GM12878 (cell line): ENCODE measurements around the gene IPCEF1. TPM values are rescaled to one million over a fixed set of nuclear protein-coding genes. Genes with fewer than 3 reads are reported as not detected.

Source experiments
- ATAC-seq: fragments of 200-7000 bp; cut with Tn5 transposase; 3 replicates; pipeline ENCODE4 v1.9.1; 2020; ENCODE audit warnings: mild to moderate bottlenecking, moderate library complexity
- BruUV-seq: library from RNA; stranded (reverse); fragments of 400-500 nt; replicated peaks from 2 replicates; lab custom pipeline; 2021; lab: Mats Ljungman, UMichigan
- CTCF ChIA-PET: fragments of 300-600 bp; sonication (Branson Sonifier 250); formaldehyde crosslinking; extraction: SDS; loops from one replicate; lab custom pipeline; 2021; ENCODE audit warnings: inconsistent platforms; lab: Yijun Ruan, JAX
- POLR2A ChIA-PET: fragments of 350-600 bp; formaldehyde crosslinking; extraction: SDS; loops from one replicate; lab custom pipeline; 2021; ENCODE audit warnings: inconsistent platforms; lab: Charles Lee
- RAD21 ChIA-PET: fragments of 300-600 bp; sonication (Branson Sonifier 250); formaldehyde crosslinking; loops from one replicate; lab custom pipeline; 2023; ENCODE audit warnings: antibody characterized with exemption; ENCODE audit not compliant: unreplicated experiment; lab: Charles Lee
- SMC1A ChIA-PET: fragments of 300-600 bp; sonication (Branson Sonifier 250); formaldehyde crosslinking; loops from one replicate; lab custom pipeline; 2023; ENCODE audit not compliant: unreplicated experiment, uncharacterized antibody; lab: Charles Lee
- DNase-seq: peaks from one replicate; pipeline ENCODE4 v3.0.0-alpha.2; 2011; ENCODE audit warnings: low read depth, low spot score
- FAIRE-seq: peaks from 3 replicates; lab custom pipeline; 2011; peaks lifted over from hg19 to GRCh38; lab: Jason Lieb, UNC
- H2AFZ ChIP-seq: 2 replicates; pipeline ENCODE4 v1.6.0; 2011; ENCODE audit warnings: low read depth, low read length, control low read depth; ENCODE audit not compliant: control insufficient read depth
- H3K27ac ChIP-seq: 2 replicates; pipeline ENCODE4 v1.5.1; 2011; ENCODE audit warnings: control low read depth; ENCODE audit not compliant: control insufficient read depth, insufficient read depth
- H3K27me3 ChIP-seq, 2 experiments: replicated peaks in 1 of 2; 2 replicates each; pipeline versions ENCODE4 v1.6.0 to v1.6.1; 2011; ENCODE audit warnings: low read length in 1 of 2; ENCODE audit not compliant: control insufficient read depth in 2 of 2, insufficient read depth in 2 of 2
- H3K36me3 ChIP-seq, 2 experiments: 2 replicates each; pipeline ENCODE4 v1.5.1; 2011; ENCODE audit warnings: low read length in 1 of 2; ENCODE audit not compliant: control insufficient read depth in 2 of 2, insufficient read depth in 2 of 2
- H3K4me1 ChIP-seq: 2 replicates; pipeline ENCODE4 v1.6.1; 2011; ENCODE audit warnings: mild to moderate bottlenecking, low read length, moderate library complexity, mixed read lengths; ENCODE audit not compliant: control insufficient read depth, insufficient read depth
- H3K4me2 ChIP-seq: 2 replicates; pipeline ENCODE4 v1.6.0; 2011; ENCODE audit warnings: control low read depth; ENCODE audit not compliant: control insufficient read depth, insufficient read depth
- H3K4me3 ChIP-seq: fragments of 200-600 bp; sonication (generic); 2 replicates; pipeline ENCODE4 v1.5.1; 2016
- H3K79me2 ChIP-seq: 2 replicates; pipeline ENCODE4 v1.6.0; 2011; ENCODE audit warnings: low read length; ENCODE audit not compliant: control insufficient read depth, insufficient read depth
- H3K9ac ChIP-seq: 2 replicates; pipeline ENCODE4 v1.8.0; 2011; ENCODE audit warnings: low read length, control low read depth, mixed read lengths; ENCODE audit not compliant: control insufficient read depth, insufficient read depth
- H3K9me3 ChIP-seq: replicated peaks from 3 replicates; pipeline ENCODE4 v1.5.1; 2011; ENCODE audit warnings: mild to moderate bottlenecking, low read length; ENCODE audit not compliant: control insufficient read depth, insufficient read depth
- H4K20me1 ChIP-seq: 2 replicates; pipeline ENCODE4 v1.6.0; 2011; ENCODE audit not compliant: control insufficient read depth, insufficient read depth
- EP300 ChIP-seq, 2 experiments: fragments of 150-350 bp in 1 of 2; IDR thresholded peaks; 2 replicates each; pipeline ENCODE4 v1.6.1; 2011 to 2012; ENCODE audit warnings: low read depth in 2 of 2, low read length in 2 of 2, borderline replicate concordance in 1 of 2, improper control_type of control experiment in 1 of 2, inconsistent platforms in 1 of 2; ENCODE audit not compliant: control insufficient read depth in 1 of 2
- FOS ChIP-seq: IDR thresholded peaks from 3 replicates; pipeline ENCODE4 v1.6.1; 2011; ENCODE audit warnings: borderline replicate concordance; ENCODE audit not compliant: insufficient read length; ENCODE audit errors: extremely low read depth
- GABPA ChIP-seq: IDR thresholded peaks from 2 replicates; pipeline ENCODE4 v1.6.1; 2014; ENCODE audit warnings: antibody characterized with exemption, low read depth, mild to moderate bottlenecking, inconsistent platforms
- HDAC6 ChIP-seq: fragments of 200-600 bp; sonication (generic); IDR thresholded peaks from one replicate; pipeline ENCODE4 v1.8.0; 2017; ENCODE audit warnings: antibody characterized with exemption; ENCODE audit not compliant: unreplicated experiment
- NR2C1 ChIP-seq: fragments of 450-650 bp; IDR thresholded peaks from 2 replicates; pipeline ENCODE4 v1.6.1; 2017; ENCODE audit warnings: antibody characterized with exemption, mild to moderate bottlenecking, moderate library complexity
- RB1 ChIP-seq: fragments of 450-650 bp; formaldehyde crosslinking; IDR thresholded peaks from 2 replicates; pipeline ENCODE4 v1.6.1; 2017; ENCODE audit warnings: mild to moderate bottlenecking, borderline replicate concordance
- RBBP5 ChIP-seq: fragments of 200-600 bp; sonication (generic); conservative IDR thresholded peaks from 2 replicates; pipeline ENCODE4 v1.6.1; 2016
- RUNX3 ChIP-seq: IDR thresholded peaks from 2 replicates; pipeline ENCODE4 v1.6.1; 2012; ENCODE audit warnings: low read length, inconsistent platforms
- SMC3 ChIP-seq: IDR thresholded peaks from 2 replicates; pipeline ENCODE4 v1.6.1; 2011; ENCODE audit warnings: low read length, improper control_type of control experiment, borderline replicate concordance
- TAF1 ChIP-seq: IDR thresholded peaks from 2 replicates; pipeline ENCODE4 v1.6.1; 2011; ENCODE audit warnings: mild to moderate bottlenecking, low read depth, low read length, borderline replicate concordance
- WGBS: methylation state at CpG from one replicate; pipeline ENCODE4 v1.1.6; 2016; ENCODE audit warnings: low lambda C conversion rate; ENCODE audit not compliant: insufficient replicate concordance, insufficient coverage; ENCODE audit errors: missing lambda C conversion rate; 5-methylcytosine and 5-hydroxymethylcytosine counted together
- in situ Hi-C: fragments of 300-500 bp; cut with MboI; formaldehyde crosslinking; loops from 9 replicates; pipeline ENCODE4 v1.14.3; 2018; ENCODE audit warnings: mixed read lengths
- intact Hi-C: fragments of 100-400 bp; cut with micrococcal nuclease; formaldehyde crosslinking; loops from one replicate; pipeline ENCODE4 v1.14.2; 2022; ENCODE audit not compliant: unreplicated experiment
- polyA plus RNA-seq, 11 experiments: library from polyadenylated mRNA; depleted of rRNA in 4 of 11; unstranded in 6 of 11; stranded (reverse) in 5 of 11; fragments of >200 nt; fragmentation: Nextera tagmentation in 4 of 11; fragmentation: Illumina TruSeq in 1 of 11; extraction: Ambion mirVana in 4 of 11; extraction: Trizol in 1 of 11; gene quantifications; 1 replicate in 1 of 11; 2 replicates in 10 of 11; pipeline versions ENCODE4 v1.2.1 to v1.2.3, GENCODE V29; 2011 to 2016; ENCODE audit warnings: inconsistent platforms in 2 of 11, missing spikeins in 2 of 11, low read depth in 1 of 11
- total RNA-seq, 4 experiments: library from RNA; depleted of rRNA in 3 of 4; stranded (reverse); fragments of >200 nt in 3 of 4; fragmentation: Illumina TruSeq in 1 of 4; extraction: Trizol in 1 of 4; gene quantifications; 2 replicates each; pipeline versions ENCODE4 v1.2.1 to v1.2.3, GENCODE V29; 2013 to 2021
- TF ChIP-seq, protein P1 (sequence below): IDR thresholded peaks from 2 replicates; pipeline ENCODE4 v1.6.1; 2011; ENCODE audit warnings: mild to moderate bottlenecking, low read depth, low read length, moderate library complexity; ENCODE audit not compliant: insufficient replicate concordance
- TF ChIP-seq, protein P2 (sequence below): fragments of 450-650 bp; IDR thresholded peaks from 2 replicates; pipeline ENCODE4 v1.6.1; 2016; ENCODE audit warnings: mild to moderate bottlenecking, moderate library complexity, borderline replicate concordance
- TF ChIP-seq, protein P3 (sequence below): fragments of 450-650 bp; IDR thresholded peaks from 2 replicates; pipeline ENCODE4 v1.6.1; 2016; ENCODE audit warnings: mild to moderate bottlenecking

The IPCEF1 gene
- total and polyA plus RNA-seq, 10 of the 15 experiments (the other 5 are each of a cell fraction or from before 2014, with no cell fraction given) = 1.3 to 137 (median 4.2) TPM

DNA sequence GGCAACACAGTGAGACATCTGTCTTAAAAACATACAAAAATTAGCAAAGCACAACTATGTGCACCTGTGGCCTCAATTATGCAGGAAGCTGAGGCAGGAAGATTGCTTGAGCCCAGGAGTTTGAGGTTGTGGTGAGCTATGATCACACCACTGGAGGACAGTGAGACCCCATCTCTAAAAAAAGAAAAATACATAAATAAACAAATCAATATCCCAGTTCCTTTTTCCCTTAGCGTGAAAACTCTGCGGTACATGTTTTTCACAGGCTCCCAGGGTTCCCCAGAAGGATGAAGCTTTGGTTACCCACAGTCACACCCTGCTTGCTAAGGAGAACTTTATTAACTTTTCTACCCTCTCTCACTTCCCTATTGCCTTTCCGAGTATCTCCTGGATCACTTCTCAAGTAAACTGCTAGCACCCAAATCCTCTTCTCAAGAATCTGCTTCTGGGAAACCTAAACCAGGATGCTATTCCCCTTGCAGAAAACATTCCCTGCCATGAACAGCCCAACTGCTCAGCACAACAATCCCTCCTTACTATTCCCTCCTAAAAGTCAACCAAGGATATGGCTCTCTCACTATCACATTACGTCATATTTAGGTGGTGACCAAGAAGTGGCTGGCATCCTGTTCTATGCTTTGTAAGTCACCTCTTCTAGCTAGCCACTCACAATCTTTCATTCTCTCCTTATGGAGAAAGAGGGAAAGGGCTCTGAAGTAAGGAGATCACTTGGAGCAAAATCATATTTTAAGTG, 122.4 kb downstream of the IPCEF1 start:
- peak; percentile 72 for DNase-seq
- no peak overlapping the region for H2AFZ ChIP-seq
- FAIRE-seq = peak; percentile 91
- no peaks in the 10 kb centered on the region for H4K20me1 ChIP-seq
- H3K9ac ChIP-seq = no peak overlapping the region
- ChIA-PET POLR2A (interaction anchor here (0.6 to 2.9 kb wide), 3 partner anchors 11 to 17 kb away, joined by 4 to 17 read pairs (median 4); no protein-coding TSS in a partner anchor), SMC1A (interaction anchor here (0.9 to 10.9 kb wide), 9 partner anchors 11 to 77 kb away, joined by 3 to 152 read pairs (median 6); no protein-coding TSS in a partner anchor), CTCF (interaction anchor here (0.9 to 4.0 kb wide), 8 partner anchors 13 to 77 kb away, joined by 3 to 16 read pairs (median 4); no protein-coding TSS in a partner anchor), RAD21 (interaction anchor here (1.0 to 6.0 kb wide), 5 partner anchors 10 to 68 kb away, joined by 3 to 51 read pairs (median 4); no protein-coding TSS in a partner anchor)
- ATAC-seq = peak; percentile 62
- BruUV-seq = no TSS peak
- 10% methylated on average over 4 of the region's 4 CpGs for WGBS
- no peaks in the 10 kb centered on the region; the same call in 2 of the 3 replicates for H3K9me3 ChIP-seq
- H3K79me2 ChIP-seq = peaks cover 60% of the 10 kb centered on the region
- in situ Hi-C loops = loop anchor here (25.0 kb wide), 1 partner anchor 1247 kb away; the partner anchor contains the start of gene FBXO5
- peak overlapping the region; percentile 28; the same call in 1 of the 2 replicates for H3K4me2 ChIP-seq
- peak overlapping the region; percentile 40 for H3K27ac ChIP-seq
- H3K4me1 ChIP-seq = peaks cover 9% of the 10 kb centered on the region
- intact Hi-C loops = loop anchor here (5.0 kb wide), 2 partner anchors 43 to 77 kb away; no protein-coding TSS in a partner anchor
- no peaks in the 10 kb centered on the region for H3K27me3 ChIP-seq
- no peak overlapping the region for H3K4me3 ChIP-seq
- H3K36me3 ChIP-seq = peaks cover 0 to 2% of the 10 kb centered on the region in 2 experiments; a peak in 2 of 4 replicates
- TF ChIP-seq, protein P1, sequence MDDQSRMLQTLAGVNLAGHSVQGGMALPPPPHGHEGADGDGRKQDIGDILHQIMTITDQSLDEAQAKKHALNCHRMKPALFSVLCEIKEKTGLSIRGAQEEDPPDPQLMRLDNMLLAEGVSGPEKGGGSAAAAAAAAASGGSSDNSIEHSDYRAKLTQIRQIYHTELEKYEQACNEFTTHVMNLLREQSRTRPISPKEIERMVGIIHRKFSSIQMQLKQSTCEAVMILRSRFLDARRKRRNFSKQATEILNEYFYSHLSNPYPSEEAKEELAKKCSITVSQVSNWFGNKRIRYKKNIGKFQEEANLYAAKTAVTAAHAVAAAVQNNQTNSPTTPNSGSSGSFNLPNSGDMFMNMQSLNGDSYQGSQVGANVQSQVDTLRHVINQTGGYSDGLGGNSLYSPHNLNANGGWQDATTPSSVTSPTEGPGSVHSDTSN = no peak
- TF ChIP-seq RBBP5 (no peak), RB1 (no peak), NR2C1 (no peak), HDAC6 (no peak), RUNX3 (peak; percentile 52; the same call in 1 of the 2 replicates), SMC3 (no peak), EP300 (IDR thresholded peaks at IDR 0.05; ENCODE audit: borderline replicate concordance in 1 of 2, control insufficient read depth in 1 of 2, low read depth in 2 of 2, low read length in 2 of 2) (0 out of 4 replicates have a peak, but pooled peaks of 1 of the 2 experiments have one; percentile 25), FOS (no peak), TAF1 (no peak), GABPA (no peak)
- TF ChIP-seq, protein P2, sequence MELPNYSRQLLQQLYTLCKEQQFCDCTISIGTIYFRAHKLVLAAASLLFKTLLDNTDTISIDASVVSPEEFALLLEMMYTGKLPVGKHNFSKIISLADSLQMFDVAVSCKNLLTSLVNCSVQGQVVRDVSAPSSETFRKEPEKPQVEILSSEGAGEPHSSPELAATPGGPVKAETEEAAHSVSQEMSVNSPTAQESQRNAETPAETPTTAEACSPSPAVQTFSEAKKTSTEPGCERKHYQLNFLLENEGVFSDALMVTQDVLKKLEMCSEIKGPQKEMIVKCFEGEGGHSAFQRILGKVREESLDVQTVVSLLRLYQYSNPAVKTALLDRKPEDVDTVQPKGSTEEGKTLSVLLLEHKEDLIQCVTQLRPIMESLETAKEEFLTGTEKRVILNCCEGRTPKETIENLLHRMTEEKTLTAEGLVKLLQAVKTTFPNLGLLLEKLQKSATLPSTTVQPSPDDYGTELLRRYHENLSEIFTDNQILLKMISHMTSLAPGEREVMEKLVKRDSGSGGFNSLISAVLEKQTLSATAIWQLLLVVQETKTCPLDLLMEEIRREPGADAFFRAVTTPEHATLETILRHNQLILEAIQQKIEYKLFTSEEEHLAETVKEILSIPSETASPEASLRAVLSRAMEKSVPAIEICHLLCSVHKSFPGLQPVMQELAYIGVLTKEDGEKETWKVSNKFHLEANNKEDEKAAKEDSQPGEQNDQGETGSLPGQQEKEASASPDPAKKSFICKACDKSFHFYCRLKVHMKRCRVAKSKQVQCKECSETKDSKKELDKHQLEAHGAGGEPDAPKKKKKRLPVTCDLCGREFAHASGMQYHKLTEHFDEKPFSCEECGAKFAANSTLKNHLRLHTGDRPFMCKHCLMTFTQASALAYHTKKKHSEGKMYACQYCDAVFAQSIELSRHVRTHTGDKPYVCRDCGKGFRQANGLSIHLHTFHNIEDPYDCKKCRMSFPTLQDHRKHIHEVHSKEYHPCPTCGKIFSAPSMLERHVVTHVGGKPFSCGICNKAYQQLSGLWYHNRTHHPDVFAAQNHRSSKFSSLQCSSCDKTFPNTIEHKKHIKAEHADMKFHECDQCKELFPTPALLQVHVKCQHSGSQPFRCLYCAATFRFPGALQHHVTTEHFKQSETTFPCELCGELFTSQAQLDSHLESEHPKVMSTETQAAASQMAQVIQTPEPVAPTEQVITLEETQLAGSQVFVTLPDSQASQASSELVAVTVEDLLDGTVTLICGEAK = peak; percentile 46; the same call in 1 of the 2 replicates
- TF ChIP-seq, protein P3, sequence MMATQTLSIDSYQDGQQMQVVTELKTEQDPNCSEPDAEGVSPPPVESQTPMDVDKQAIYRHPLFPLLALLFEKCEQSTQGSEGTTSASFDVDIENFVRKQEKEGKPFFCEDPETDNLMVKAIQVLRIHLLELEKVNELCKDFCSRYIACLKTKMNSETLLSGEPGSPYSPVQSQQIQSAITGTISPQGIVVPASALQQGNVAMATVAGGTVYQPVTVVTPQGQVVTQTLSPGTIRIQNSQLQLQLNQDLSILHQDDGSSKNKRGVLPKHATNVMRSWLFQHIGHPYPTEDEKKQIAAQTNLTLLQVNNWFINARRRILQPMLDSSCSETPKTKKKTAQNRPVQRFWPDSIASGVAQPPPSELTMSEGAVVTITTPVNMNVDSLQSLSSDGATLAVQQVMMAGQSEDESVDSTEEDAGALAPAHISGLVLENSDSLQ = no peak
